Gastroesophageal sphincter (tissue), 3 donors: ENCODE data around the gene GRID1.

ENCODE experiments used
- CTCF ChIP-seq, 4 experiments: fragments of 200-600 bp in 2 of 4; fragments of 450-650 bp in 2 of 4; sonication (generic) in 1 of 4; IDR thresholded peaks; one replicate each; pipeline ENCODE4 v1.5.1; 2017 to 2019; ENCODE audit warnings: antibody characterized with exemption in 4 of 4, mild to moderate bottlenecking in 2 of 4, moderate library complexity in 2 of 4
- POLR2AphosphoS5 ChIP-seq: sonication (generic); formaldehyde crosslinking; IDR thresholded peaks from one replicate; pipeline ENCODE4 v1.6.1; 2017; ENCODE audit warnings: antibody characterized with exemption

DNA sequence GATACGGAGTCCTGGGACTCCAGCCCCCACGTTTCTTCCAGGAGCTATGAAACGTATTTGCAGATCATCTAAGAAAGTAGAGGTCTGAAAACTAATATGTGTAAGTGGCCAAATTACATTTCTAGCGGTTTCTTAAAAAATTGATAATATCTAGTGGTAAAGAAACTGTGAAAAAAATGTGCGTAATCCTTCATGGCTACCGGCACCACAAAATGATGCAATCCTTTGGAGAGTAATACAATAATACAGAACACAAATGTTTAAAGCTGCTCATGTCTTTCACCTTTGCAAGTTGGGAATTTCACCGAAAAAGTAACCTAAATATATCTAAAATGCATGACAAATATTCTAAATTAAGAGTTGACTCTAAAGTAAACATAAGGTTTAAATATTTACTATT, 742.1 kb downstream of the GRID1 start:
- no peak for TF ChIP-seq CTCF (IDR thresholded peaks at IDR 0.05)
- no peak for TF ChIP-seq POLR2AphosphoS5
